ENCODE data around the gene RPP14. TPM values are rescaled to one million over a fixed set of nuclear protein-coding genes. Genes with fewer than 3 reads are reported as not detected.
"Not testable (repeated sequence)": the region's sequence is repeated elsewhere in the genome, so short reads cannot be mapped to it uniquely, and the experiment has no call there.

RPP14 gene
- total RNA-seq, 1 experiment from 2014 or later: 13.2 TPM

DNA sequence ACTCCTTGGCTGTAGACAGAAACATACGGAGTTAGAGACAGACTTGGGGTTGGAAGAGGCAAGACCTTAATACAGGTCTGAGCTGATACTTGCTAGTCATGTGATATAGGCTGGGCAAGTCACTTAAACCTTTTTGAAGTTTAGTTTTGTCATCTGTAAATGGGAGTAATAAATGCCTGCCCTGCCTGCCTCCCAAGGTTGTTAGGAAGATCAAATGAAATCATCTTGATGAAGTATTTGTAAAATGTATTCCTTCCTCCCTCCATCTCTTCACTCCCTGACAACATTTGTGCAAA lies 29.6 kb downstream of the RPP14 start:
- BruUV-seq (replicated peaks): no TSS peak
- peak overlapping the region; percentile 22; the same call in 1 of the 2 replicates for H3K4me3 ChIP-seq
- H3K36me3 ChIP-seq (ENCODE audit: low read depth): no peaks in the 10 kb centered on the region
- TF ChIP-seq, protein P1, sequence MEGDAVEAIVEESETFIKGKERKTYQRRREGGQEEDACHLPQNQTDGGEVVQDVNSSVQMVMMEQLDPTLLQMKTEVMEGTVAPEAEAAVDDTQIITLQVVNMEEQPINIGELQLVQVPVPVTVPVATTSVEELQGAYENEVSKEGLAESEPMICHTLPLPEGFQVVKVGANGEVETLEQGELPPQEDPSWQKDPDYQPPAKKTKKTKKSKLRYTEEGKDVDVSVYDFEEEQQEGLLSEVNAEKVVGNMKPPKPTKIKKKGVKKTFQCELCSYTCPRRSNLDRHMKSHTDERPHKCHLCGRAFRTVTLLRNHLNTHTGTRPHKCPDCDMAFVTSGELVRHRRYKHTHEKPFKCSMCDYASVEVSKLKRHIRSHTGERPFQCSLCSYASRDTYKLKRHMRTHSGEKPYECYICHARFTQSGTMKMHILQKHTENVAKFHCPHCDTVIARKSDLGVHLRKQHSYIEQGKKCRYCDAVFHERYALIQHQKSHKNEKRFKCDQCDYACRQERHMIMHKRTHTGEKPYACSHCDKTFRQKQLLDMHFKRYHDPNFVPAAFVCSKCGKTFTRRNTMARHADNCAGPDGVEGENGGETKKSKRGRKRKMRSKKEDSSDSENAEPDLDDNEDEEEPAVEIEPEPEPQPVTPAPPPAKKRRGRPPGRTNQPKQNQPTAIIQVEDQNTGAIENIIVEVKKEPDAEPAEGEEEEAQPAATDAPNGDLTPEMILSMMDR (conservative IDR thresholded peaks at IDR 0.05): no peak
- TF ChIP-seq EZH2 (IDR thresholded peaks at IDR 0.05; ENCODE audit: low read depth): no peak
- peak overlapping the region; percentile 96 for H3K27ac ChIP-seq
- CTCF ChIA-PET: no interaction called here
- DNase-seq: no peak
- intact Hi-C loops (cut with micrococcal nuclease; ENCODE audit: unreplicated experiment): no loop called here
- H3K4me1 ChIP-seq (replicated peaks; ENCODE audit: insufficient read depth): peaks cover 30% of the 10 kb centered on the region
- peak overlapping the region; percentile 92 for H3K4me2 ChIP-seq
- H3K27me3 ChIP-seq (ENCODE audit: insufficient read depth, low read depth): no peaks in the 10 kb centered on the region
- peak overlapping the region; percentile 62 for H2AFZ ChIP-seq
- H3K9me2 ChIP-seq (ENCODE audit: insufficient read depth): no peaks in the 10 kb centered on the region; the same call in 1 of the 2 replicates
- H4K20me1 ChIP-seq (ENCODE audit: insufficient read depth): no peaks in the 10 kb centered on the region
- H3K79me2 ChIP-seq (ENCODE audit: low read depth): 0 out of 2 replicates have a peak, but pooled peaks cover 4% of the 10 kb centered on the region
- H3K9me3 ChIP-seq (ENCODE audit: insufficient read depth, low read depth): no peaks in the 10 kb centered on the region
- POLR2A ChIA-PET (ENCODE audit: unreplicated experiment): interaction anchor here (0.6 to 0.7 kb wide), 2 partner anchors 157 to 372 kb away, joined by 4 read pairs; no protein-coding TSS in a partner anchor
- peaks cover 19% of the 10 kb centered on the region; the same call in 1 of the 2 replicates for H3F3A ChIP-seq (ENCODE audit: insufficient read depth, low read depth)

DNA sequence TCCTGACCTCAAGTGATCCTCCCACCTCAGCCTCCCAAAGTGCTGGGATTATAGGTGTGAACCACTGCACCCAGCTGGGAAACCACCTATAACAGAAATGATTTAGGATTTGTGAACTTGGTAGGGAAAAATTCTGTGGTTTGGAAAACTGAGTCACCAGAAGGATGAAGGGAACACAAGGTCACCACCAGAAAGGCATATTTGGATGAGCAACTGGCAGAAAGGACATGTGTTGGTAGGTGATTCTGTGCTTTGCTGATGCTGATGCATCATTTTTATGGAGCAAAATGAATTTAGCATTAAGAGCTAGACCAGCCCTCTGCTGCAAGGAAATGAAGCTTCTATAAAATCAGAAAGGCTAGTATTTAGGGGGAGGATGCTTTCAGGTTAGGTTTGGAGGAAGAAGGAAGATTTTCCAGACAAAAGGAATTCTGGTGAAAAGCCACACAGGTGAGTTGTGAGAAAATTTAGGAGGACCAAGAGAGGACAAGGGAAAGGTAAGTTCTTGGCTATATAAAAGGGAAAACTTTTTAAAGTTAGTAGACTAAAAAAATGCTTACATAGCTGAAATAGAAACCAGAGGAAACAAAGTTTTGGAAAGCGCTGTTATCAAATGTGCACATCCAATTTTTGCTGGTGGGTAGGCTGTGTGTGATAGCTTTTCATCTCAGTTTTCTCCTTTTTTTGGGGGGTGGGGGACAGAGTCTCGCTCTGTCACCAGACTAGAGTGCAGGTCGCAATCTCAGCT lies 30.3 kb downstream of the RPP14 start:
- H3F3A ChIP-seq (ENCODE audit: insufficient read depth, low read depth): peaks cover 19% of the 10 kb centered on the region; the same call in 1 of the 2 replicates
- no peak overlapping the region for H3K4me3 ChIP-seq
- no peaks in the 10 kb centered on the region for H3K27me3 ChIP-seq (ENCODE audit: insufficient read depth, low read depth)
- no peak for DNase-seq
- H4K20me1 ChIP-seq (ENCODE audit: insufficient read depth): no peaks in the 10 kb centered on the region
- TF ChIP-seq EZH2 (IDR thresholded peaks at IDR 0.05; ENCODE audit: low read depth): no peak
- TF ChIP-seq, protein P1 (conservative IDR thresholded peaks at IDR 0.05): no peak
- 0 out of 2 replicates have a peak overlapping the region, but pooled peaks have one; percentile 7 for H3K4me2 ChIP-seq
- no TSS peak for BruUV-seq (replicated peaks)
- no peaks in the 10 kb centered on the region for H3K9me3 ChIP-seq (ENCODE audit: insufficient read depth, low read depth)
- H3K36me3 ChIP-seq (ENCODE audit: low read depth): no peaks in the 10 kb centered on the region
- peaks cover 30% of the 10 kb centered on the region for H3K4me1 ChIP-seq (replicated peaks; ENCODE audit: insufficient read depth)
- H2AFZ ChIP-seq: no peak overlapping the region
- 0 out of 2 replicates have a peak, but pooled peaks cover 4% of the 10 kb centered on the region for H3K79me2 ChIP-seq (ENCODE audit: low read depth)
- CTCF ChIA-PET: interaction anchor here (0.6 kb wide), 1 partner anchor 162 kb away, joined by 4 read pairs; no protein-coding TSS in a partner anchor
- H3K27ac ChIP-seq: 0 out of 2 replicates have a peak overlapping the region, but pooled peaks have one; percentile 34
- POLR2A ChIA-PET (ENCODE audit: unreplicated experiment): no interaction called here
- H3K9me2 ChIP-seq (ENCODE audit: insufficient read depth): no peaks in the 10 kb centered on the region; the same call in 1 of the 2 replicates
- intact Hi-C loops (cut with micrococcal nuclease; ENCODE audit: unreplicated experiment): no loop called here

DNA sequence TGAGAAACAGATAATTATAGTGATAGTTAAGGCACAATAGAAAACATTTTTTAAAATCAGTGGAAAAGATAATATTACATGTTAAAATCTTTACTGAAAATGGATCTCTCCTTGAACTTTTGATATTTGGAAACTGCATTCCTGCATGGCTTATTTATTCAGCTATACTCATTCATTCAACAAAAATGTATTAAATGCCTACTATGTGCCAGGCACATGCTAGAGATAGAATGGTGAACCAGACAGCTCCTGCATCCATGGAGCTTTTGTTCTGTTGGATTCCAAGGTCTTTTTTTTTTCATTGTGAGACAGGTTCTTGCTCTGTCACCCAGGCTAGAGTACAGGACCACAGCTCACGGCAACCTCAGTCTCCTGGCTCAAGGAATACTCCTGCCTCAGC lies 31.1 kb downstream of the RPP14 start:
- no TSS peak for BruUV-seq (replicated peaks)
- Histone ChIP-seq H4K20me1 (ENCODE audit: insufficient read depth) (no peaks in the 10 kb centered on the region), H3F3A (ENCODE audit: insufficient read depth, low read depth) (peaks cover 19% of the 10 kb centered on the region; the same call in 1 of the 2 replicates), H3K27ac (no peak overlapping the region), H3K9me2 (ENCODE audit: insufficient read depth) (no peaks in the 10 kb centered on the region; the same call in 1 of the 2 replicates), H3K79me2 (ENCODE audit: low read depth) (0 out of 2 replicates have a peak, but pooled peaks cover 4% of the 10 kb centered on the region), H2AFZ (no peak overlapping the region), H3K4me3 (no peak overlapping the region), H3K4me1 (replicated peaks; ENCODE audit: insufficient read depth) (peaks cover 30% of the 10 kb centered on the region), H3K9me3 (ENCODE audit: insufficient read depth, low read depth) (no peaks in the 10 kb centered on the region), H3K36me3 (ENCODE audit: low read depth) (no peaks in the 10 kb centered on the region), H3K27me3 (ENCODE audit: insufficient read depth, low read depth) (no peaks in the 10 kb centered on the region), H3K4me2 (no peak overlapping the region)
- intact Hi-C loops (cut with micrococcal nuclease; ENCODE audit: unreplicated experiment): no loop called here
- CTCF ChIA-PET: no interaction called here
- TF ChIP-seq EZH2 (IDR thresholded peaks at IDR 0.05; ENCODE audit: low read depth): no peak
- TF ChIP-seq, protein P1 (conservative IDR thresholded peaks at IDR 0.05): no peak
- DNase-seq: no peak
- POLR2A ChIA-PET (ENCODE audit: unreplicated experiment): no interaction called here

GRCh38 chr3:58339146-58339545 lies 33.1 kb downstream of the RPP14 start:
- CTCF ChIA-PET; H3K9me3 ChIP-seq (ENCODE audit: insufficient read depth, low read depth); H3K36me3 ChIP-seq (ENCODE audit: low read depth); H2AFZ ChIP-seq; H3K4me3 ChIP-seq; H3K4me2 ChIP-seq; POLR2A ChIA-PET (ENCODE audit: unreplicated experiment); H3K9me2 ChIP-seq (ENCODE audit: insufficient read depth); DNase-seq; H3K79me2 ChIP-seq (ENCODE audit: low read depth); BruUV-seq (replicated peaks); intact Hi-C loops (cut with micrococcal nuclease; ENCODE audit: unreplicated experiment); H3K27ac ChIP-seq; H4K20me1 ChIP-seq (ENCODE audit: insufficient read depth); H3K27me3 ChIP-seq (ENCODE audit: insufficient read depth, low read depth): not testable (repeated sequence)
- Histone ChIP-seq H3K4me1 (replicated peaks; ENCODE audit: insufficient read depth) (peaks cover 24% of the 10 kb centered on the region), H3F3A (ENCODE audit: insufficient read depth, low read depth) (peaks cover 13% of the 10 kb centered on the region; the same call in 1 of the 2 replicates)

All from PC-9 (cell line).